Urinary bladder (tissue), 4 donors: Measurements from ENCODE around the gene COMMD4. TPM values are rescaled to one million over a fixed set of nuclear protein-coding genes. Genes with fewer than 3 reads are reported as not detected.

ENCODE experiments used
- DNase-seq: peaks from one replicate; pipeline ENCODE4 v3.0.0-alpha.2; 2015; ENCODE audit errors: extremely low spot score
- H3K27ac ChIP-seq: one replicate; pipeline ENCODE4 v1.5.1; 2013; ENCODE audit warnings: low read depth, mild to moderate bottlenecking, moderate library complexity
- H3K36me3 ChIP-seq: one replicate; pipeline ENCODE4 v1.6.1; 2013; ENCODE audit warnings: mild to moderate bottlenecking, moderate library complexity; ENCODE audit not compliant: insufficient read depth
- H3K4me1 ChIP-seq: one replicate; pipeline ENCODE4 v1.6.1; 2013; ENCODE audit warnings: mild to moderate bottlenecking, moderate library complexity; ENCODE audit not compliant: insufficient read depth
- H3K4me3 ChIP-seq: one replicate; pipeline ENCODE4 v1.5.1; 2013; ENCODE audit warnings: low read depth, low read length
- WGBS: extraction: QIAGEN DNeasy Blood & Tissue Kit; methylation state at CpG from one replicate; pipeline ENCODE4 v1.1.7; 2013; 5-methylcytosine and 5-hydroxymethylcytosine counted together
- polyA plus RNA-seq: library from polyadenylated mRNA; stranded (reverse); fragments of 200-250 nt; gene quantifications from one replicate; pipeline ENCODE4 v1.2.3, GENCODE V29; 2013
- total RNA-seq: library from RNA; depleted of rRNA; stranded (reverse); fragments of >200 nt; gene quantifications from one replicate; pipeline ENCODE4 v1.2.3, GENCODE V29; 2014
- donor health status: healthy with polysubstance abuse.
- donor health status: healthy.

COMMD4 gene
- total and polyA plus RNA-seq, 2 donors = 15.9 to 76.2 TPM

DNA sequence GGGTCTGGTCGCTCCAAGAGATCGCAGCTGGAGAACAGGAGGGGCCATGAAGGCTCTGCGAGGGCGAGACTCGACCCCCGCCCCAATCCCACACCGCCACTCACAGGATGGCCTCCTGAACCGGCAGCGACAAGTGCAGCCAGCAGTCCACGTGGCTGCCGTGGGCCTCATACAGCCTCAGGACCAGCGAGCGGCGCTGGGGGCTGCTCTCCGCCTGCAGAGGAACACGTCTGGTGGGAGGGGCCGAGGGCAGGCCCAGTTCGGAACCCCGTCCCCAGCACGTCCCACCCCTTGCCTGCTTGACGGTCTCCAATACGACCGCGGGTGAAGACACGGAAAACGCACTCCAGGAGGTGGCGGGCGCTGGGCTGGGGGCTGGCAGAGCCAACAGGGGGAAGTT is 20.1 kb downstream of the COMMD4 start:
- H3K4me1 ChIP-seq = no peaks in the 10 kb centered on the region
- no peak overlapping the region for H3K4me3 ChIP-seq
- 84% methylated on average over 28 of the region's 28 CpGs for WGBS
- DNase-seq = no peak
- H3K36me3 ChIP-seq = no peaks in the 10 kb centered on the region
- no peak overlapping the region for H3K27ac ChIP-seq

DNA sequence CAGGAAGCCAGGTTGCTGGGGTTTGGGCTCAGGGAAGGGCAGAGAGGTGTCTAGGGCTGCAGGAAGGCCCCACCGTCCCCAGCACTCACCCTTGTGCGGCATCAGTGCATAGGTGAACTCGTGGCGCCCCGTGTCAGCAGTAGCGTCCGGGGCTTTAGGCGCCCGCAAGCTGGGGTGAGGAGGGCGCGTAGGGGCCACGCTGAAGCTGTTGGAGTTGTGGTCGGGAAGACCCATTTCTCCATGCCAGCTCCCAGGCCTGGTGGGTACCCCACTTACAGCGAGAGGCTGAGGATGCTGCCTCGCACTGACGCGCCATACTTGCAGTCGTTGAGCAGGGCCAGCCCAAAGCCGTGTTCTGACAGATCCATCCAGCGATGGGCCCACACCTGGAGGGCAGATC is 20.7 kb downstream of the COMMD4 start:
- no peak for DNase-seq
- Histone ChIP-seq H3K36me3 (no peaks in the 10 kb centered on the region), H3K27ac (no peak overlapping the region), H3K4me1 (no peaks in the 10 kb centered on the region), H3K4me3 (no peak overlapping the region)
- WGBS = 95% methylated on average over 20 of the region's 20 CpGs

DNA sequence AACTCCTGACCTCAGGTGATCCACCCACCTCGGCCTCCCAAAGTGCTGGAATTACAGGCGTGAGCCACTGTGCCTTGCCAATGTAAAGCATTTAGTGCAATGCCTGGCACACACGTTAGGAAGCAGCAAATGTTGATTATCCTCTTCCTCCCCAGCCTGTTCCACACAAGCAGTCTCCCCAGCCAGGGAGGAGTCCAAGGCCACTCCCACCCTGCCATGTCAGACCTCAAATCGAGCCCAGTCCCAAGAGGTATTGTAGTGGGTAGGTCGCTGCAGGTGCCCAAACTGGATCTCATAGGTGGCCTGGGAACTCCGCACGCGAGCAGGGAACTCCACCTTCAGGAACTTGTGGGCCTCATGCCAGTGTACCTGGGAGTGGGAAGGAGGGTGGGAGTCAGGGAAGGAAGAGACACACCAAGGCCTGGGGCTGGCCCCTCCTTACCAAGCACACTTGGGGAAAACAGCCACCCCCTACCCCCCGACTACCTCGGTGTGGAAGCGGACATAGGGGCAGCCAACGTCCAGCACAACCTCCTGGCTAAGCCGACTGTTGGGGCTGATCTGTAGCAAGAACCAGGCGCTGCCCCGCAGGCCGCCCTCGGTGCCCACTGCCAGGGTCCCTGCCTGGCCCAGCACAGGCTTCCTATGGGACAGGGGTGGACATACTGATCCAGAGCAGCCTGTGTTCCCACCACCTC is 22.3 kb downstream of the COMMD4 start:
- WGBS = 93% methylated on average over 17 of the region's 17 CpGs
- H3K36me3 ChIP-seq = no peaks in the 10 kb centered on the region
- H3K27ac ChIP-seq = no peak overlapping the region
- no peaks in the 10 kb centered on the region for H3K4me1 ChIP-seq
- DNase-seq = no peak
- no peak overlapping the region for H3K4me3 ChIP-seq

DNA sequence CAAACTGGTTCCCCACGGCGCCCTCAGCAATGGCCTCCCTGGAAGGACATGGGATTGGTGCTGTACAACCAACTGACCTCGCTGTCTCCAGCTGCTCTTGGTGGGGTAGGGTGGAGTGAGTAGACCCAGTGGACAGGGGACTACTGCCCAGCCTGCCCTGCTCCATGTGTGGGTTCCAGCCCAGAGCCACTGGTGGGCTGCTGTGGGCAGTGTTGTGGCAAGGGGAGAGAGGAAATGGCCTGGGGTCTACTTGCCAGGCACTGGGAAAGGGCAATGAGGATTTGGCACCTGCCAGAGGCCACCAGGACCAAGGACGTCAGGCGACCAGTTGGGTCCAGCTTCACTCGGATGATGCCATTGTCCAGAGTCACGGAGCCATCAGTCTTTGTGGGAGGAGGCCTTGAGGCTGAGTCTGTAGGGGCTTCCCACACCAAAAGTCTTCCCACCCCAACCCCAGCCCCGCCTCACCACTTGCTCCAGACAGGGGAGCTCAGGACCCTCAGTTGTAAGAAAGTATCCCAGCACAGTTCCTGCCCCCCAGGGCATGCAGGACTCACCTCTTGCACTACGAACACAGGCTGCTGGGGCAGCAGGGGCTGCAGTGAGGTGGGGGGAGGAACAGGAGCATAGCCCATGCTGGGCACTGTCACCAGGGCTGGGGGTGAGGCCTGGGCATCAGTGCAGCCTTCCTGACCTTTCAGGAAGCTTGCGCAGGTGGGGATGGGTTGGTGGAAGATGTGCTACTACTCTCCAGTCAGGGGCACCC is 23.1 kb downstream of the COMMD4 start:
- no peaks in the 10 kb centered on the region for H3K4me1 ChIP-seq
- no peak overlapping the region for H3K4me3 ChIP-seq
- peaks cover under 1% of the 10 kb centered on the region for H3K36me3 ChIP-seq
- WGBS = 93% methylated on average over 10 of the region's 10 CpGs
- DNase-seq = no peak
- H3K27ac ChIP-seq = no peak overlapping the region

DNA sequence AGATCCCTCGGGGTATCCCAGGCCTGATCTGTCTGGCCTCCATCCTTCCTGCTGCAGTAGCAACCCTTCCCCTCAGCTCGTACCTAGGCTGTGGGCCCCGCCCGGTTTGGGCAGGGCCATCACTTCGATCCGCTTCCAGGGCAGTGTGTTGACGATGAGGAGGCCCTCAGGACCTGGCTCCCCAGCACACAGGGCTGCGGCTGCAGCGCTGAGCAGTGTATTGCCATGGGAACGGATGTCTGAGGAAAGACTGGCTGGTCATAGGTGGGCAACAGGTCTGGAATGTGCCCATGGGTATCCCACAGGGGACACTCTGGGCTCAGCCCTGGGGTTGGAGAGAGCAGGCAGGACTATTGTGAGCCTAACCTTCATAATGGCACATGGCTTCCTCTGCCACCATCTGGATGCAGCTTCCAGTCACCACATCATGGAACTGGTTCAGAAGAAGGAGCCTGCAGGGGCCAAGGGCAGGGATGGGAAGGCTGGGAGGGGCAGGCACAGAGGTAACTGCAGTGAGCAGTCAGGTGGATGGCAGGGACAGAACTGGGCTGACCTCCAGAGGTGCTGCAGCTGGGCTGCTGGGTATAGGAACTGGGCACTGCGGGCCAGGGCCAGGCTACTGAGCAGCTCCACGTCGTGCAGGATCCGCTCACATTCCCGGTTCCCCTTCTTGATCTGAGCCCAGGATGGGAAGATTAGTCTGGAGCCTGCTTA is 23.8 kb downstream of the COMMD4 start:
- no peak for DNase-seq
- Histone ChIP-seq H3K4me3 (no peak overlapping the region), H3K27ac (no peak overlapping the region), H3K4me1 (no peaks in the 10 kb centered on the region), H3K36me3 (peaks cover 1% of the 10 kb centered on the region)
- 86% methylated on average over 15 of the region's 15 CpGs for WGBS

DNA sequence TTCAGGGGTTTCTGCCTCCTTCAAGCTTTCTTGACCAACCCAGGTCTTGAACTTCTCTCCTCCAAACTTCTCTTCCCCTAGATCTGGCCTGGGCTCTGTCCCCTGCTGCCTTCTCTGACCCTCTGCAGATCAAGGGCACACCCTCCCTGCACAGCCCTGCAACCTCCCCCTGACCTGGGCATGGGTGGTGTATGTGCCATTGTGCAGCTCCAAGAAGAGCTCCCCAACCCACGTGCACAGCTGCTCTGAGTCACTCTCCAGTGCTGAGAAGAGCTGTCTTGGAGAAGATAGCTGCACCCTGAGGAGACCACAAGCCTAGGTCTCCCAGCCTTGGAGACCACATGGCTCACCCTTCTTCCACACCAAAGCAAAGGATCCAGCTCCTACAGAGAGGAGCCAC is 24.5 kb downstream of the COMMD4 start:
- DNase-seq = no peak
- Histone ChIP-seq H3K4me3 (no peak overlapping the region), H3K27ac (no peak overlapping the region), H3K4me1 (no peaks in the 10 kb centered on the region), H3K36me3 (peaks cover 1% of the 10 kb centered on the region)
- WGBS = 66% methylated on average over 1 of the region's 1 CpG

DNA sequence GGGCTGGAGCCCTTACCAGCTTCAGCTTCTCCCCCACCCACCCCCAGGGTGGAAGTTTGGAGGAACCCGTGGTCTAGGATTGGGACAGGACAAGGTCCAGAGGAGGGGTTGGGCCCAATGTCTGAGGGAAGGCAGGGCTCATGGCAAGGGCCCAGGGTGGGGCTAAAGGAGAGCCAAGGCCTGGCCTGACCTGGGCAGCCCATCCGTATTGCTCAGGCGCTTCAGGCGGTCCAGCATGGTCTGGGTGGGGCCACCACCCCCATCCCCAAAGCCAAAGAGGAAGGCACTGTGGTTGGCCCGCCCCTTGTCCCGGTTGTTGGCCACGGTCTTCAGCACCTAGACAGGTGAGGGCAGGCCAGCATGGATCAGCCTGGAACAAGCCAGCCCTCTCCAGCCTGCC is 25.0 kb downstream of the COMMD4 start:
- no peak for DNase-seq
- 90% methylated on average over 7 of the region's 7 CpGs for WGBS
- peaks cover 1% of the 10 kb centered on the region for H3K36me3 ChIP-seq
- no peaks in the 10 kb centered on the region for H3K4me1 ChIP-seq
- no peak overlapping the region for H3K4me3 ChIP-seq
- no peak overlapping the region for H3K27ac ChIP-seq

DNA sequence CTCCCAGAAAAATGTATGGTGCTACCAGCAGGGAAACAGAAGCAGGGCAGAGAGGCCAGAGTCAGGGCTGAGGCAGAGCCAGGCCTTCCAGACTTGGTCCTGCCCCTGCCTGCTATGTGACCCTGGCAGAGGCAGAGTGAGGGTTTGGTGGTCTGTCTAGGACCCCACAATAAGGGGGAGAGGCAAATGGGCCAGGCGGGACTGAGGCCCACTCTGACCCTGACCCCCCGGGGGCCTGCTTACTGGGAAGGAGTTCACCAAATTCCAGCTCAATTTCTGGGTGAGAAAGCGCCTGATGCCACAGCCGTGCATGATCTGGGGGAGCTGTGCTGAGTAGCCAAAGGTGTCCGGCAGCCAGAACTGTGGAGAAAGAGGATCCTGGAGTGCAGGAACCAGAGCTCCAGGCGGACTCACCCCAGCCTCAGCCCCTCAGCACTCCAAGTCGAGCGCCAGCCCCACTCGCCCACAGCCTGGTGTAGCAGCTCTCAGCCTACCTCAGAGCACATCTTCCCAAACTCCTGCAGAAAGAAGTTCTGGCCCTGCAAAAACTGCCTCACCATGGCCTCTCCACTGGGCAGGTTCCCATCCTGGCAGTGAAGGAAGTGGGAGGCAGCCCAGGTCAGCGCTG is 25.6 kb downstream of the COMMD4 start:
- no peak for DNase-seq
- no peak overlapping the region for H3K4me3 ChIP-seq
- no peak overlapping the region for H3K27ac ChIP-seq
- H3K36me3 ChIP-seq = peaks cover 1% of the 10 kb centered on the region
- no peaks in the 10 kb centered on the region for H3K4me1 ChIP-seq
- 94% methylated on average over 10 of the region's 10 CpGs for WGBS

DNA sequence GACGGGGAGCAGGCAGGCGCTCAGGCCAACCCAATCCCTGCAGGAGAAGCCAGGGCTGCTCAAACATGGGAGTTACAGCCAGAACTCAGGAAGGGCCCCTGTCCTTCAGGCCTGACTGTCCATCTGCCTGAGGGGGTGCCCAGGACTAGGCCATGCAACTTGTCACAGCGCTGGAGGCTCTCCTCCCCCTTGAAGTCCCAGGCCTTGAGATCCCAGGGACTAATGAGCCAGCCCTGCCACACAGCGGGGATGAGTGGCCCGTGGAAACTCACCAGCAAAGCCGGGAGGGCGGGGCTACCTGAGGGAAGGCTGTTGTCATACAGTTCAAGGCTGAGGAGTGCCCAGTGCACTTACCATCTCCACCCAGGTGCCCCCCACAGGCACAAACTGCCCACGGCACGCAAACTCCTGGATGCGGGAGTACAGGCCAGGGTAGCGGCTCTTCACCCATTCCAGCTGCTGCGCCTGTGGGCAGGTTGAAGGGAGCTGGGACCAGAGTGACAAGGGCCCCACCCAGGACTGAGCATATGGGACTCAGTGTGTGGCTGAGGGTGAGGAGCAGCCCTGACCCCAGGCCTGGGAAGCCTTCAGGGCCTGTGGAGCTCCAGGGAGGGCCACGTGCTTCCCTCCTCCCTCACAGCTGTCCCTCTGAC is 26.3 kb downstream of the COMMD4 start:
- DNase-seq = no peak
- no peaks in the 10 kb centered on the region for H3K4me1 ChIP-seq
- 89% methylated on average over 13 of the region's 13 CpGs for WGBS
- H3K27ac ChIP-seq = no peak overlapping the region
- H3K4me3 ChIP-seq = no peak overlapping the region
- peaks cover 1% of the 10 kb centered on the region for H3K36me3 ChIP-seq

DNA sequence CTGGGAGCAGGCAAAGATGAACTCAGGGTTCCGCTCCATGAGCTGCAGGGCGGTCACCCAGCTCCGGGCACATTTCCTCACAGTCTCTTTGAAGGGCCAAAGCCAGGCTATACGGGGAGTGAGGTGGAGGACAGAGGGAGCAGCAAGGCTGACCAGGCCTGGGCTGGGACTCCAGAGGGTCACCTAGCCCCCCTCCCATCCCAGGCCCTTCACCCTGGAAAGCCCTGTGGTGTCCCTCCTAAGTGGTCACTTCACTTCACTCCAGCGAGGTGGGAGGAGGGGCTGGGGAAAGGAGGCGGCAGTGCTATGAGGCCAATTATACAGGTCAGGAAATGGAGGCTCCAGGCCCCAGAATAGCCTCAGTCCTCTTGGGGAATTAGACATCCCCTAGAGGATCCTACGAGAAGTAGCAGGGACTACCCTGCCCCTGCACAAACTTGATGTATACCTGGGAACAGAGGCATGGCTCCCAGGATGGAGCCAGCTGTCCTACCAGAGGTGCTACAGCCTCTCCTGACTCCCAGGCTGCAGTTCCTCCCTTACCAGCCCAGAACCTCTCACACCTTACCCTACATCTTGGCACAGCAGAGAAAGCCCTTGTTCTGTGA is 26.9 kb downstream of the COMMD4 start:
- WGBS = 85% methylated on average over 7 of the region's 7 CpGs
- H3K27ac ChIP-seq = no peak overlapping the region
- H3K4me1 ChIP-seq = no peaks in the 10 kb centered on the region
- H3K36me3 ChIP-seq = peaks cover 1% of the 10 kb centered on the region
- no peak for DNase-seq
- no peak overlapping the region for H3K4me3 ChIP-seq

DNA sequence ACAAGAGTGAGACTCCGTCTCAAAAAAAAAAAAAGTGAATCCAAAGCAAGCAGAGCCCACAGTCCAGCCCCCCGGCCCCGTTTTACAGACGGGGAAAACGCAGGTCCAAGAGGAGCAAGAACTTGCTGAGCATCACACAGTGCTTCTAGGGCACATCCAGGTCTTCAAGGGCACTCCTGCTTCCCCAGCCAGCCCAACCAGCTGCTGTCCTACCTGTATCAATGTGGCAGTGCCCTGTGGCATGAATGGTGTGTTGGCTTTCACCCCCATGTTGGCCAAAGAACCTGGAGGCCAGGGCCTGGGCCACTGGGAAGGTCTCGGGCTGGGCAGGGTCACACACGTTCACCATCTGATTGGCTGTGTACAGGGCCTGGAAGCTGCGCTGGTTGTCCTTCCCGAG is 27.9 kb downstream of the COMMD4 start:
- Histone ChIP-seq H3K4me1 (no peaks in the 10 kb centered on the region), H3K36me3 (peaks cover 1% of the 10 kb centered on the region), H3K27ac (no peak overlapping the region), H3K4me3 (no peak overlapping the region)
- 86% methylated on average over 9 of the region's 9 CpGs for WGBS
- no peak for DNase-seq

DNA sequence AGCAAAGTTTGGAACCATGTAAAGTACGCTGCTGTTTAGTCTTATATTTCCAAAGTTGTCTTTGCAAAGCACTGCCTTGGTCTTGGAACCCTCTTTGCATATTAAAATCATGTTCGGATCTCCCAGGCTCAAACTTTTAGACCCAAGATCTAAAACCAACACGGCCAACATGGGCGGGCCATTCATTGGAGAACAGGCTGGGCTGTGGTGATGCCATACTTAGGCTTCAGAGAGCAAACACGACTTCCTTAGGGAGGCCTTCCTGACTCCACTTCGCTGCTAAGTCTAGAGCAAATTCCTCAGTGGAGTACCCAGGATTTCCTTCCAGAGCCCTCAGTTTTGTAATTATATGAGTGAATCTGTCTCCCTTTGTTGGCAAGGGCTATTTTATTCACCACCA is 29.0 kb downstream of the COMMD4 start:
- H3K36me3 ChIP-seq = peaks cover 1% of the 10 kb centered on the region
- WGBS = 90% methylated on average over 6 of the region's 6 CpGs
- H3K4me1 ChIP-seq = no peaks in the 10 kb centered on the region
- H3K4me3 ChIP-seq = no peak overlapping the region
- no peak for DNase-seq
- H3K27ac ChIP-seq = no peak overlapping the region

DNA sequence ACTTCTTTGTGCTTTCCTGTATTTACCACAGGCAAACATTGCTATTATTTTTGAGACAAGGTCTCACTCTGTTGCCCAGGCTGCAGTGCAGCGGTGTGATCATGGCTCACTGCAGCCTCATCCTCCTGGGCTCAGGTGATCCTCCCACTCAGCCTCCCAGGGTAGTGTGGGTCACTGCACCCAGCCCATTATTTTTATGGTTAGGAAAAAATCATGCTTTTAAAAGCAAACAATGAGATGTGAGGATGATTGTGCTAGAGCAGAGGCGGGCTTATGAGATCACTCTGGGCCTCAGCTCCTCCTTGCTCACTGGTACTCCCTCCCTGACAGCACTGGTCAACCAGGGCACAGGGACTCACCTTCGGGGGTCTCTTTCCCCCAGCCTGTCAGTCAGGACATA is 30.3 kb downstream of the COMMD4 start:
- no peak for DNase-seq
- H3K4me1 ChIP-seq = no peaks in the 10 kb centered on the region
- H3K36me3 ChIP-seq = peaks cover 1% of the 10 kb centered on the region
- 97% methylated on average over 3 of the region's 3 CpGs for WGBS
- no peak overlapping the region for H3K4me3 ChIP-seq
- H3K27ac ChIP-seq = no peak overlapping the region
